ENCODE data around the gene CABP1.

The CABP1 gene

GRCh38 chr12:120698665-120699064 lies 58.2 kb downstream of the CABP1 start:
- DNase-seq: no peak

GRCh38 chr12:120699553-120699952 lies 59.1 kb downstream of the CABP1 start:
- DNase-seq: no peak

GRCh38 chr12:120700886-120701285 lies 60.5 kb downstream of the CABP1 start:
- DNase-seq: no peak

GRCh38 chr12:120702637-120703036 lies 62.2 kb downstream of the CABP1 start:
- DNase-seq: no peak

- DNase-seq: no peak
These were observed 63.0 kb downstream of the CABP1 start for GRCh38 chr12:120703311-120703942.

- no peak for DNase-seq
These were observed 65.2 kb downstream of the CABP1 start for GRCh38 chr12:120705618-120706017.

- no peak for DNase-seq
These were observed 65.6 kb downstream of the CABP1 start for GRCh38 chr12:120706029-120706428.

GRCh38 chr12:120708651-120709050 lies 68.2 kb downstream of the CABP1 start:
- no peak for DNase-seq

- DNase-seq: no peak
These were observed 69.8 kb downstream of the CABP1 start, which contains the start of gene UNC119B for GRCh38 chr12:120710031-120710804. Gene UNC119B, plus strand, starts transcription at chr12:120710458. Its CDS starts 17 bp downstream, at chr12:120710475.

- DNase-seq: no peak
These were observed 70.4 kb downstream of the CABP1 start for GRCh38 chr12:120710805-120711296.

GRCh38 chr12:120711411-120711810 lies 71.0 kb downstream of the CABP1 start:
- no peak for DNase-seq

- no peak for DNase-seq
These were observed 72.2 kb downstream of the CABP1 start for GRCh38 chr12:120712610-120713009.

- peak; percentile 62 for DNase-seq
These were observed 73.5 kb downstream of the CABP1 start for GRCh38 chr12:120713861-120714482.
